Epidermal melanocyte (primary cell): ENCODE results near the gene EWSR1.

Experiments
- DNase-seq: peaks from one replicate; pipeline ENCODE4 v3.0.0; 2011; ENCODE audit warnings: low spot score; ENCODE audit not compliant: insufficient read length

The EWSR1 gene

DNA sequence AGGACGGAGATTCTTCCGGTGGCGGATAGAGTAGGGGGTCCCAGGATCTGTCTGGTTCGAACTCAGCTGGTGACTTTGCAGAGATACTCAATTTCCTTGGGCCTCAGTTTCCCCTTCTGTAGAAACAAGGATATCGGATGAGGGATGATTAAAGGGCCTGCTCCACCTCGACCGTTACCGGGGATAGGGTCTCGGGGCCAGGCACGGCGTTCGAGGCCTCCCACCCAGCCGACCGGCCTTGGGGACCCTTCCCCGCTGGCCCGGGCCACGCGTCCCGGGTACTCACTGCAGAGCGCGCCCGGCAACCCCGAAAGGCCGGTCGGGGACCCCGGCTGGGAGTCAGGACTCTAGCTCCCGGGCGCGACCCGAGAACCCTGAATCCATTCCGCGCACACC is 608 bp upstream of the EWSR1 start:
- no peak for DNase-seq

DNA sequence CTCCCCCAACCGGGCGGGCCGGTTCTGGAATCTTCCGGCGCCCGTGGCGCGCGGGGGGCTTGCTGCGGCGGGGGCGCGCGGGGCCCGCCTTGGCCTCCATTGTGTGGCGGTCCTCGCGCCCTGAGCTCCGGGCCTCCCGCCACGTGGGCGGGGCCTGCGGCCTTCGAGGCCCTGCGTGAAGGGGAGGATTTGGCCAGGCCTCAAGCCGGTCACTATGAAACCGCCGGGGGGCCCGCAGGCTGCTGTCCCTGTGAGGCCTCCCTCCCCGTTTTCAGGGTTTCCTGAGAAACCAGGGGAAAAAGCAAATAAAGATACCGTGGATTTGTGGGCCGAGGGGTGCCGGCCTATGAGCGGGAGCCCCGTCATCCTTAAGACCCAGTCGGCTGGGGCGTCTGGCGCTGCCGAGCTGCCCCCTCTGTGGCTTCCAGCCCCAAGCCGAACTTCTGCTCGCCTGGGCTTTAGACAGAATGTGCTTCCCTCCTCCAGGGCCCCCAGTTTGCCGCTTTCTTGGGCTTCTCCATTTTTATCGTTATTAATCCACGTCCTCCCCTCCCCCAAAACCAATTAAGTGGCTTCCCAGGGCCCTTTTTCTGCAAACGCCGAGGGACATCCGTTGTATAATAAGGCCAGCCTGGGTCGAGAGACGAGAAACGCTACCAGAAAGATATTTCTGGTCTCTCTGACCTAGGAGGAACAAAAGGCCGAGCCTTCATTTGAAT is 602 bp downstream of the EWSR1 start:
- DNase-seq: no peak

DNA sequence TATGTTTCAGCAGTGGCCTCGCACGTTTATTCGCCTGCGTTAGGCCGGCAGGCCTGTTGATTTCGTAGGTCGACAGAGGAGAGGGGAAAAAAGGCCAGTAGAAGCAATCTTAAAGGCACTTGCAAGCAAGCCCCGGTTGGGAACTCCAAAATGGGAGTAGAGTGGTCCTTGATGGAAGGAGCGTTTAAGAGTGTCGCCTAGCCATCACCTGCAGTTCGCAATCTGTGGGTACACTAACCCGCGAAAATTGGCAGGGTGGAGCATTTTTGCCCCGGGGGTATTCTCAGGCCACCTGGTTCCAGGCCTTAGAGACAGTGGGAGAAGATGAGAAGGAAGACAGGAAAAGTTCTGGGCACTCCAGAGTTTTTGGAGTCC is 1.1 kb downstream of the EWSR1 start:
- DNase-seq: no peak

DNA sequence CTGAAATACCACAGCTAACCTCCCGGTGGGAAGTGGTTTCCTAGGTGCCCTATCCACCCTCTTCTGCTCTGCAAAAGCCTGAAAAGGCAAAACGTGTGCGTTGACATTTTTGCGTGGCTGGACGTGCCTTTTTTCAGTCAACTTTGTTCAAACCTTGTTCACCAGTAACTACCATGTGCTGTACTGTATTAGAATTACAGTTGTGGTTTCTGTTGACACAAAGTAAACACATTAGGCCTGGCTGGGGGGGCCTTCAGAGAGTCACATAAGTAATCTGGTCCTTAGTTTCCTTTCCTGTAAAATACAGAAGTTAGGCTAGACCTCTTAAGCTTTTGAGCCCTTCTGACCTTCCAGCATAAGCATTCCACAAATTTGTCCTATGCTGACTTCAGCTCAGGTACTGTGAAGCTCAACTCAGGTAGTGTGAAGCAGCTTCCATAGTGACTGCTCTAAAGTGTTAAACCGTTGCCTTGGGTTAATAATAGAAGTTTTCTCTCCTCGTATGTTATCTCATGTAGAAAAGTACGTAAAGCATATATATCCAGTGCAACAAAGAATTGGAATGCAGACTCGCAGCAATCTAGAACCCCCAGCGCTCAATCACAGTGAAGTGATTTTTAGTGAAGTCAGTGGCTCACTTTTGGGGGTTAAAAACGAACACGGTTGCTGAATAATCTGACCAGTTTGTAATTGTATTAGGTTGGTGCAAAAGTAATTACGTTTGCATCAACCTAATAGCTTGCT is 1.8 kb downstream of the EWSR1 start:
- no peak for DNase-seq

DNA sequence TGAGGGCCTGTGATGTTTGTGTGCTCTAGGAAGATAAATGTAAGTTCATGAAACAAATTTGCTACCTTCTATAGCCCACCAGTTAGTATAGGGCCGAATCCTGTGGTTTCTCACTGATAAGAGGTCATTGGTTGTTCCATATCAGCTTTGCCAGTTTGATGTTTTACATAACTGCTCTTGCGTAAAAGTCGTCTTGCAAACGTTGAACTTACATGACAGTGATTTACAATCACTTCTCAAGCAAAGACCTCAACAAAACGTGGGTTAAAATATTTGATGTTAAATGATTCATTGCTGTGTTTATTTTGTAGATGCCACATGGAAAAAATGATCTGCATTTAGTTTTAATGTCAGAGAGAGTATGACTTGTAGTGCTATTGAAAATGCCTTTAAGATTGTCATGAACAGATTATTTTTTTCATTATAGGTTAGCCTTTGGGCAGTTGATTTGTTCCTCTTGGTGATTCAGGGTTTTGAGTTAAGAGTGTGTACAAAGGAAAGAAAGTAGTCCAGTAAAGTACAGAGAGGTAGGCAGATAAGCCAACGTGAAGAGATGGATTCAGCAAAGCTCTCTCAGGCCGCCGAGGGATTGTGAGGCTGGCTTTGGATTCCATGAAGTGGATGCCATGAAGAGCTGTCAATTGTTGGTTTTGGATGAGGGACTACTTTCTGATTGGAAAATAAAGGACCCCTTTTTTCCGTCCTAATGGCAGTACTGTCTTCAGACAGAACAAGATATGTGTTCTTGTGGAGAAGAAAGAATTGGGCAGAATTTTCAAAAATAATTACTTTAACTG is 2.6 kb downstream of the EWSR1 start:
- no peak for DNase-seq

DNA sequence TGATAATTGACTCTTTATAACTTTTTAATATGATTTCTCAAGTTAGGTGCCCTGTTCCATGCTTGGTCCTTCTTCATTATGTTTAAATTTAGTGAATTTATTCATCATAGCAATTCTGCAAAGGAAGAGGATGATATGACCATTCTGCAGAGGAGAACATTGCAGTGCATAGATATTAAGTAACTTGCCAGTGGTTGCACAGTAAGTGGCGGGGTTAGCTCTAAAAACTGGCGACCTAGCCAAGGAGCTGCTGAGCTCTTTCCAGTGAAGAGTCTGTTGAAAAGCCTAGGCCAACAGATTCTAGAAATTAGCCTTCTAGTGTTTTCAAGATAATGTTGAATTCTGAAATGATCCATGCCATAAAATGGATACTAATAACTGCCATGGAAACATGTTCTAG is 4.6 kb downstream of the EWSR1 start:
- DNase-seq: no peak

DNA sequence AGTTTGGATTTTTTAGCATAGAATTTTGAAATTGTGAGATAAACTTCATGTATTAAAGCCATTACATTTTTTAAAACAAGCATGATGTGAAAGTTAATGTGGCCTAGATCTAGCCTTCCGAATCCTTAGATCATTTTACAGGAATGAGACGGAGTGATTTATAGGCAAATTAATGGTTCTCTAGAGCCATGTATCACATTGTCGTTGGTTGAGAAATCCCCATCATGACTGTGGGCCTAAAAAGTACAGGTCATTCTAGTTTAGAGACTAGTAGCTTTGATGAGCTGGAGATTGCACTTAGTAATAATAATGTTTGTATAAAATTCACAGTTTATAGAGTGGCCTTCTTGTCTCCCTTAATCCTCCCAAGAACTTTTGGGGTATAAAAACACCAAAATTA is 7.1 kb downstream of the EWSR1 start:
- no peak for DNase-seq

DNA sequence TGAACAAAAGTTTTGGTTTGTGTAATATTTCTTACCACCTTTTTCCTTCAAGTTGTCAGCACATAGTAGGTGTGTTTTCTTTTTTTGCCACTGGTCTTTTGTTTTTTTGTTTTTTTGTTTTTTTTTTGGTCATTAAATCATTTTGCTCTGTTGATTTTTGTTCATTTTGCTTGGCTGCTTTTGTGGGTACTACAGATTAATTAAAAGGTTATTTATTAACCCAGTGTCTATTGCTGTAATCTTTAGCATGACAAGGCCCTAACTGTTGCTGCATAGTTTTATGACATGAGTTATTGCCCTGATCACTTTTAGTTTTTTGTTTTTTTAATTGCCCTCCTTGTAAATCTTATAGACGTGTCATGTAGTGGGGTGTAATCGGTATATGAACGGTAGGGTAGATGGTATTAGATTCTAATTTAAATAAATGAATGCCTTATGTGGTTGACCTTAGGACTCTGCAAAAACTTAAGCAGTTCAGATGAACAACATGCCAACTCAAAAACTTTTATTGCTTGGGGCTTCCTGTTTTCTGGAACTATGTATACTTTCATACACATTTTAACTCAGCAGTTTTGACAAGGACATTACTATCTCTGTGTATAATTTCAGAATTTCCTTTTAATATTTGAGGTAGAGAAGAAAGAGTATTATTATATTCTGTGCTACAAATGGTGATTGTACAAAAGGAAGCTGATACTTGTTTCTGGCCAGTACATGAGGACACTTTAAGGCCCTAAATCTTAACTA is 7.9 kb downstream of the EWSR1 start:
- peak; percentile 37 for DNase-seq

DNA sequence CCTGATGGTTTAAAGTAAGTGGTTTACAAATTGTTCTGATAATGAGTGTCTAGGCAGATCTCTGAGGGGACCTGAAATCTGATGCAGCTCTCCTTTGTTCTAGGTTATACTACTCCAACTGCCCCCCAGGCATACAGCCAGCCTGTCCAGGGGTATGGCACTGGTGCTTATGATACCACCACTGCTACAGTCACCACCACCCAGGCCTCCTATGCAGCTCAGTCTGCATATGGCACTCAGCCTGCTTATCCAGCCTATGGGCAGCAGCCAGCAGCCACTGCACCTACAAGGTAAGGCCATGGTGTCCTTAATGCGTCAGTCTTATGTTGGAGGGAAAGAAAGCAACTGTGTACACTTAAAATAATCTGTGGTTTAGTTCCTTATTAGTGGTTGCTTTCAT is 9.9 kb downstream of the EWSR1 start:
- DNase-seq: no peak

DNA sequence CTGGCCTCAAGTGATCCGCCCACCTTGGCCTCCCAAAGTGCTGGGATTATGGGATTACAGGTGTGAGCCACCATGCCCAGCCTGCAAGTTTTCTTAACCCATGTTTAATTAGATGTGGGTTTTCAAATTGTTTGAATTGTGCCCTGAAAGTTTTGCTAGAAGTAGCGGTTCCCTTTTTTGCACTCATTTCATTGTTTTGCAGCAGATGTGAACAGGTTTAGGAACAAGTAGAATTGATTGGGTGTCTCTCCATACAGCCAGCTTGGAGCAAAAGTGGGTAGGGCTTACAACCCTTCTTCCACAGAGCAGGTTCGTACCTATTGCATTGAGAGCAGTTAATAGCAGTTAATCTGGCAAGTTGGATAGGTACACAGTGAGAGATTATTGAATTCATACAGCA is 16.1 kb downstream of the EWSR1 start:
- no peak for DNase-seq

DNA sequence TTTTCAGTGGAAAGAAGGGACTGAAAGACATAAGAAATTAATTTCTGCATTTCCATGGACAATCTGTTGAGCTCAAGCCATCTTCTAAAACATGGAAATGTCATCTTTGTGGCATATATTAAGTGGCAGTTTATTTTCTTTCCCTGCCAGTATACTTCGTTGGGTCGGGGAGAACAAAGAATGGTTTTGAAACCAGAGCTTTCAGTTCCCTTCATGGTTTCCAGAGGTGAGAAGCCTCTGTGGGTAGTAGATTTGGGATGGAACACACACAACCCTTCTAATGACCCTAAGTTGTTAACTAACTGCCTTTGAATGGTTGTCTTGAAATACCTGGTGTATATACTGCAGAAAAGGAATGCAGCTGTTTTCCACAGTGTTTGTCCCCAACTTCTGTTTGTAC is 20.8 kb downstream of the EWSR1 start:
- DNase-seq: no peak

DNA sequence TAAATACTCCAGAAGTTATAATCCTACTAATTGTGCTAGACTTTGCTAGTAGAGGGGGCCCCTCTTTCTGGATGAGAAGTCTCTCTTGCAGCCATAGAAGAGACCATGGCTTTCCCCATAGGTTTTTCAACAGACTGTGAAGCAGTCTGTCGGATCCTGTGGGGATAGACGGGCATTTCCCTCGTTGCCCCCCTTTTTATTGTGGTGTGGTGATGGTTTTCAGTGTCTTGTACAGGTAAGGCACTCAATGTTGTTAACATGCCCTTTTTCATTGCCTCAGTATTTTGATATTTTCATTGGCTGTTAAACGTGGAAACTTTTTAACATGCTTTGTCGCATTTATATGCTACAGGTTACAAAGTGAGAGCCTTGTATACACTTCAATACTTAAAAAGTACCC is 22.0 kb downstream of the EWSR1 start:
- no peak for DNase-seq

DNA sequence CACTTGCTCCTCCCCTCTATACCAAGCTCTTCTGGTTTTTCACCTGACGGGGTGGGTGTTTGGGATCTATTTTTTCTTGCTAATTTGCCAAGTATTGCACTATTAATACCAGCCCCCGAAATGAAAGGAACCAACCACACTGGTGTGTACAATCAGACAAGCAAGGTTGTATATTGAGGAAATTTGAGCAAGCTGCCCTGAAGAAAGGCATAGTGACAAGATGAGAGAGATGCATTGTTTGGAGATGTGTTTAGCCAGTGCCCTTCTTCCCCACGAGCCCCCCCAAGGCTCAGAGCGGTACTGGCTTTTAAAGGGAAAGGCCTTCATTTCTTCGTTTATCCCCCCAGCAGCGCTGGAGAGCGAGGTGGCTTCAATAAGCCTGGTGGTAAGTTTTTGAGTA is 23.1 kb downstream of the EWSR1 start:
- no peak for DNase-seq

DNA sequence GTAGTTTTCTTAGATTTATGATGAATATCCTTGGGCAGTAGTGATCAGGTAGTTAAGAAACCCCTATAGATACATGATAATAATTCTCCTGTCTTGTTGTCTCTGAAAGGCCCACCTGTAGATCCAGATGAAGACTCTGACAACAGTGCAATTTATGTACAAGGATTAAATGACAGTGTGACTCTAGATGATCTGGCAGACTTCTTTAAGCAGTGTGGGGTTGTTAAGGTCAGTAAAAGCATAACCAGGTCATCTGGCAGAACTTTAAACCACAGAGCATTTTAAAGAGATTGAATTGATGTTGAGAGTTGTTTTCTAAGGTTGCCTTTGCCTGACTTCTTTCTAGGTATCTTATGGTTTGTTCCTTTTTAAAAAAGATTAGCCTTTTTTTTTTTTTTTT is 24.3 kb downstream of the EWSR1 start:
- DNase-seq: no peak

DNA sequence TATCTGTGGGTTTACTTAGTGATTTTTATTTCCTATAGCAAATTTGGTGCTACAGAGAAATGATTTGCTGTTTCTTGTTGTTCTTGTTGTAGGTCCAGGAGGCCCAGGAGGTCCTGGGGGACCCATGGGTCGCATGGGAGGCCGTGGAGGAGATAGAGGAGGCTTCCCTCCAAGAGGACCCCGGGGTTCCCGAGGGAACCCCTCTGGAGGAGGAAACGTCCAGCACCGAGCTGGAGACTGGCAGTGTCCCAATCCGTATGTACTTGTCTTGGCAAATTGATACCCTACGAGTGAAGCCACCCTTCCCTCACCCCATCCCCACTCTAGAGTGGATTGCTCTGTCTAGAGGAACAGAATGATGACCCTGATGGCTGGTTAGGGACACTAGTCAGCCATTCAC is 30.6 kb downstream of the EWSR1 start:
- no peak for DNase-seq

DNA sequence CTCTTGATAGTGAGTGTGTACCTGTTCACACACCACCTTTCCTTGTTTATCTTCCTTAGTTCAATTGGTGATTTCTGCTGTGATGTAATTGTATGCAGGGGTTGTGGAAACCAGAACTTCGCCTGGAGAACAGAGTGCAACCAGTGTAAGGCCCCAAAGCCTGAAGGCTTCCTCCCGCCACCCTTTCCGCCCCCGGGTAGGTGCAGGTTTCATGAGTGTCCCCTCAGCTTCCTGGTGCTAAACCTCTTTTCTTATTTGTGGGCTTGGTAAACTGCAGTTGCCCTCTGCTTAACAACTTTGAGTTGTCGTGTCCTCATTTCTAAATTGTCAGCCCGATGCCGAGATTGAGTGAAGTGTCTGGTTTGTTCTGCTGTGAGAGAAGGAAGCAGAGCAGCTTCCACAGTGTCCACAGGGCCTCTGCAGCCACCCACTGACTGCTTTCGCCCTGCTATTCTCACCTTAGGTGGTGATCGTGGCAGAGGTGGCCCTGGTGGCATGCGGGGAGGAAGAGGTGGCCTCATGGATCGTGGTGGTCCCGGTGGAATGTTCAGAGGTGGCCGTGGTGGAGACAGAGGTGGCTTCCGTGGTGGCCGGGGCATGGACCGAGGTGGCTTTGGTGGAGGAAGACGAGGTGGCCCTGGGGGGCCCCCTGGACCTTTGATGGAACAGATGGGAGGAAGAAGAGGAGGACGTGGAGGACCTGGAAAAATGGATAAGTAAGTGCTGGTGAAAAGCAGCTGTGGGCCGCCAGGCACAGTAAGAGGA is 31.2 kb downstream of the EWSR1 start:
- DNase-seq: no peak

DNA sequence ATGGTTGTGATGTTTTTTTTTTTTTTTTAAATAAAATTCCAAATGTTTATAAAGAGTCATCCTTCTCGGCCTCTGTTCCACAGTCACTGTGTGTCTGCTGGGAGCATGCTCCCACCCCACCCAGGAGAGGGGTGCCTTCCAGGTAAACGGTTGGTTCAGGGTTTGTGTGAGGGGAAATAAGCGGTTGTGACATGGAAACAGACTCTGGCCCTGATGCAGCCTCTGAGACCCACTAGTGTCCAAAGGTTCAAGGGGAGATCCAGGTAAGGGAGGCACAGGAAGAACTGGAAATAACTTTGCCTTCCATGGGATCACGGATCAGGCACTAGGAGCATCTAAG is 32.4 kb downstream of the EWSR1 start:
- DNase-seq: no peak

DNA sequence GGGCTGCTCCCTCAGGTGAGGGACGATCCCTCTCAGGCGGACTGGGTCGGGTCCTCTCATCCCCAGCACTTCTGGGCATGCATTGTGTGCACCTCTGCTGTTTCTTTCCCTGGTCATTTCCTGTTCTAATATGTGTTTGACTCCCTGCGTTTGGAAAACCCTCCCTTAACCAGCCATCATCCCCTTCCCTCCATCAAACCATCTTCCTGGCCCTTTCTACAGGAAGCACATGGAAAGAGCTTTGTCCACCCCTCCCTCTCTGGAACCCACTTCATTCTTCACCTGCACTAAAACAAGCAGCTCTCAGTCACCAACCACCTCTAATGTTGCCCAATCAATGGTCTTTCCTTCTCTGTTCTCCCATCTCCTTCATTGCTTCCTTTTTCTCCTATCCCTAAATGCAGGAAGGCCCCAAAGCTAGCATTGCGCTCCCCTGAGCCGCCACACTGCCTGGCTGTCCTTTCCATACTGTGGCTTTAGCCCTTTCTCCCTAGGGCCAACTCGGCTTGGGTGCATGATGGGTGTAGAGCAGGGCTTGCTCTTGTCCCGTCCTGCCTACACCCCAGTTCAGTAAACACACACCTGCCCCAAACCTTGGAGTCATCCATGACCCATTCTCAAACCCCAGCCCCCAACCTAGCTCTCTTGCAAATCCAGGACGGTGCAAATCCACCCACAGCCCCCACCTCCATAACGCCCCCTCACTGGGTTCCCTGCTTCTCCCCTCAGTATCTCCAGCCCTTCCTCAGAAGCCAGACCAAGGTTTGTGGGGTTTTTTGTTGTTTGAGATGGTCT is 32.9 kb downstream of the EWSR1 start:
- DNase-seq: no peak

DNA sequence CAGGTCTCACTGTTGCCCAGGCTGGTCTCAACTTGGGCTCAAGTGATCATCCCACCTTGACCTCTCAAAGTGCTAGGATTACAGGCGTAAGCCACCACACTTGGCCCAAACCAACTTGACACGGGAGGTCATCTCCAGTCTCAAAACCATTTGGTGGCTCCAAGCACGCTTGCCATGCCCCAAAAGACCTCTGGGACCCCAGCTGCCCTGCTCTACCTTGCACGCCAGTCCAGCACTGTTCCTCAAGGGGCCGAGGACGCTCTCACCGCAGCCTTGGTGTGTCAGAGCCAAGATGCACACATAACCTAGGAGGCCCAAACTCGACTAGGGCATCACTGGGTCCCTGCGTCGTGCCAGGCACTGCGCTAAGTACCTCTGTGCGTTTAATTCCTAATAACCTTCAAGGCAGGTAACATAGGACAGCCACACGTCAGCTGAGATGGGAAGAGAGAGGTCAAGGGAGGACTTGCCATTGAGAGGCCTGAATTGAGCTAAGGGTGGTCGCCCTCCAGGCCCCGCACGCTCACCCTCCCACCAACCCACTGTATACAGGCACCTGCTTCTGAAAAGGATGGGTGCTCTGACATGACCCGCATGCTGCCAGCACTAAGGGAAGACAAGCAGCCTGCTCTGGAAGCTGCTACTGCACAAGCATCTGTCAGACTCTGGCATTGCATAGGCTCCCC is 33.8 kb downstream of the EWSR1 start:
- no peak for DNase-seq

DNA sequence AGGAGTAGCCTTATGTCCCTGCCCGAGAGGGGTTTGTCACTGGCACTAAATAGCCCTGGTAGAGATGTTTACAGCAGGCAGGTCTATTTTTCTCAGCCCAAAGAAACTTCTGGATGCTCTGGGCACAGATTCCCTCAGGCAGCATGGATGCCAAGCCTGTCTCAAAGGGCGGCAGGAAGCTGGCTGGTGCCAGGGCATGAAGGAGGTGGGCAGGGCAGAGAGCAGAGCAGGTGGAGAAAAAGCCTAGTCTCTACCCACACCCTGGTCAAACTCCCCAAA is 34.3 kb downstream of the EWSR1 start:
- no peak for DNase-seq
